ENCODE data around the gene SWI5.
A peak's percentile ranks its signal among the peaks of the same experiment; 100 is the strongest.

Gene SWI5

GRCh38 chr9:128304136-128304970, 28.3 kb downstream of the SWI5 start:
- H3K36me3 ChIP-seq (ENCODE audit: insufficient read depth, low read length): no peaks in the 10 kb centered on the region
- no peaks in the 10 kb centered on the region for H3K9me3 ChIP-seq (ENCODE audit: control insufficient read depth, insufficient read depth, low read length)
- no peaks in the 10 kb centered on the region for H3K4me1 ChIP-seq (ENCODE audit: insufficient read depth, low read length)
- H3K9ac ChIP-seq (ENCODE audit: low read depth, low read length): no peak overlapping the region

- H3K36me3 ChIP-seq (ENCODE audit: insufficient read depth, low read length): peaks cover 4% of the 10 kb centered on the region; the same call in 1 of the 2 replicates
- no peaks in the 10 kb centered on the region for H3K4me1 ChIP-seq (ENCODE audit: insufficient read depth, low read length)
- no peak overlapping the region for H3K9ac ChIP-seq (ENCODE audit: low read depth, low read length)
Measured at GRCh38 chr9:128304971-128305288, 28.9 kb downstream of the SWI5 start.

GRCh38 chr9:128309551-128309950, 33.5 kb downstream of the SWI5 start:
- no peaks in the 10 kb centered on the region for H3K9me3 ChIP-seq (ENCODE audit: control insufficient read depth, insufficient read depth, low read length)
- no peak overlapping the region for H3K9ac ChIP-seq (ENCODE audit: low read depth, low read length)
- H3K36me3 ChIP-seq (ENCODE audit: insufficient read depth, low read length): peaks cover 5% of the 10 kb centered on the region; the same call in 1 of the 2 replicates
- H3K4me1 ChIP-seq (ENCODE audit: insufficient read depth, low read length): no peaks in the 10 kb centered on the region

More at GRCh38 chr9:128304971-128305288, 28.9 kb downstream of the SWI5 start:
- no peaks in the 10 kb centered on the region for H3K9me3 ChIP-seq (ENCODE audit: control insufficient read depth, insufficient read depth, low read length)

GRCh38 chr9:128310461-128310860, 34.4 kb downstream of the SWI5 start:
- H3K4me1 ChIP-seq (ENCODE audit: insufficient read depth, low read length): no peaks in the 10 kb centered on the region
- H3K9me3 ChIP-seq (ENCODE audit: control insufficient read depth, insufficient read depth, low read length): no peaks in the 10 kb centered on the region
- peaks cover 5% of the 10 kb centered on the region; the same call in 1 of the 2 replicates for H3K36me3 ChIP-seq (ENCODE audit: insufficient read depth, low read length)
- no peak overlapping the region for H3K9ac ChIP-seq (ENCODE audit: low read depth, low read length)

- no peaks in the 10 kb centered on the region for H3K4me1 ChIP-seq (ENCODE audit: insufficient read depth, low read length)
- H3K36me3 ChIP-seq (ENCODE audit: insufficient read depth, low read length): peaks cover 9% of the 10 kb centered on the region; the same call in 1 of the 2 replicates
- no peaks in the 10 kb centered on the region for H3K9me3 ChIP-seq (ENCODE audit: control insufficient read depth, insufficient read depth, low read length)
- H3K9ac ChIP-seq (ENCODE audit: low read depth, low read length): no peak overlapping the region
Measured at GRCh38 chr9:128314697-128315096, 38.6 kb downstream of the SWI5 start.

GRCh38 chr9:128316421-128316820, 40.3 kb downstream of the SWI5 start:
- H3K4me1 ChIP-seq (ENCODE audit: insufficient read depth, low read length): no peaks in the 10 kb centered on the region
- H3K9ac ChIP-seq (ENCODE audit: low read depth, low read length): no peak overlapping the region
- peaks cover 5% of the 10 kb centered on the region; the same call in 1 of the 2 replicates for H3K36me3 ChIP-seq (ENCODE audit: insufficient read depth, low read length)
- H3K9me3 ChIP-seq (ENCODE audit: control insufficient read depth, insufficient read depth, low read length): no peaks in the 10 kb centered on the region

GRCh38 chr9:128317629-128318028, 41.6 kb downstream of the SWI5 start:
- Histone ChIP-seq H3K36me3 (ENCODE audit: insufficient read depth, low read length) (peaks cover 5% of the 10 kb centered on the region; the same call in 1 of the 2 replicates), H3K9me3 (ENCODE audit: control insufficient read depth, insufficient read depth, low read length) (no peaks in the 10 kb centered on the region), H3K9ac (ENCODE audit: low read depth, low read length) (no peak overlapping the region), H3K4me1 (ENCODE audit: insufficient read depth, low read length) (no peaks in the 10 kb centered on the region)

GRCh38 chr9:128321343-128321742, 45.3 kb downstream of the SWI5 start:
- peaks cover 6% of the 10 kb centered on the region; the same call in 1 of the 2 replicates for H3K4me1 ChIP-seq (ENCODE audit: insufficient read depth, low read length)
- H3K9ac ChIP-seq (ENCODE audit: low read depth, low read length): no peak overlapping the region
- peaks cover 8% of the 10 kb centered on the region; the same call in 1 of the 2 replicates for H3K36me3 ChIP-seq (ENCODE audit: insufficient read depth, low read length)
- no peaks in the 10 kb centered on the region for H3K9me3 ChIP-seq (ENCODE audit: control insufficient read depth, insufficient read depth, low read length)

- Histone ChIP-seq H3K9me3 (ENCODE audit: control insufficient read depth, insufficient read depth, low read length) (no peaks in the 10 kb centered on the region), H3K4me1 (ENCODE audit: insufficient read depth, low read length) (peaks cover 6% of the 10 kb centered on the region; the same call in 1 of the 2 replicates), H3K36me3 (ENCODE audit: insufficient read depth, low read length) (peaks cover 8% of the 10 kb centered on the region; the same call in 1 of the 2 replicates), H3K9ac (ENCODE audit: low read depth, low read length) (peak overlapping the region; percentile 94)
Measured at GRCh38 chr9:128321879-128322403, 45.9 kb downstream of the SWI5 start.

GRCh38 chr9:128322404-128323211, 46.5 kb downstream of the SWI5 start, which contains the start of the genes COQ4 and TRUB2:
TSS of gene COQ4 (plus strand) at chr9:128322839. CDS start at chr9:128322859, 20 bp downstream.
TSS of gene TRUB2 (minus strand) at chr9:128322447. CDS start at chr9:128322408, 39 bp downstream.
- H3K9ac ChIP-seq (ENCODE audit: low read depth, low read length): peak within 1 kb of the TSS; percentile 94
- 0 out of 2 replicates have a peak, but pooled peaks cover 4% of the 10 kb centered on the region for H3K36me3 ChIP-seq (ENCODE audit: insufficient read depth, low read length)
- no peaks in the 10 kb centered on the region for H3K9me3 ChIP-seq (ENCODE audit: control insufficient read depth, insufficient read depth, low read length)
- peaks cover 6% of the 10 kb centered on the region; the same call in 1 of the 2 replicates for H3K4me1 ChIP-seq (ENCODE audit: insufficient read depth, low read length)

GRCh38 chr9:128323212-128323730, 47.2 kb downstream of the SWI5 start:
- H3K9me3 ChIP-seq (ENCODE audit: control insufficient read depth, insufficient read depth, low read length): no peaks in the 10 kb centered on the region
- peaks cover 6% of the 10 kb centered on the region; the same call in 1 of the 2 replicates for H3K4me1 ChIP-seq (ENCODE audit: insufficient read depth, low read length)
- H3K36me3 ChIP-seq (ENCODE audit: insufficient read depth, low read length): 0 out of 2 replicates have a peak, but pooled peaks cover 4% of the 10 kb centered on the region
- H3K9ac ChIP-seq (ENCODE audit: low read depth, low read length): peak overlapping the region; percentile 94

GRCh38 chr9:128323791-128324190, 47.7 kb downstream of the SWI5 start:
- Histone ChIP-seq H3K9ac (ENCODE audit: low read depth, low read length) (peak overlapping the region; percentile 94; the same call in 1 of the 2 replicates), H3K9me3 (ENCODE audit: control insufficient read depth, insufficient read depth, low read length) (no peaks in the 10 kb centered on the region), H3K36me3 (ENCODE audit: insufficient read depth, low read length) (0 out of 2 replicates have a peak, but pooled peaks cover 4% of the 10 kb centered on the region), H3K4me1 (ENCODE audit: insufficient read depth, low read length) (peaks cover 6% of the 10 kb centered on the region; the same call in 1 of the 2 replicates)

- H3K9ac ChIP-seq (ENCODE audit: low read depth, low read length): no peak overlapping the region
- no peaks in the 10 kb centered on the region for H3K9me3 ChIP-seq (ENCODE audit: control insufficient read depth, insufficient read depth, low read length)
- H3K36me3 ChIP-seq (ENCODE audit: insufficient read depth, low read length): 0 out of 2 replicates have a peak, but pooled peaks cover 4% of the 10 kb centered on the region
- H3K4me1 ChIP-seq (ENCODE audit: insufficient read depth, low read length): peaks cover 6% of the 10 kb centered on the region; the same call in 1 of the 2 replicates
Measured at GRCh38 chr9:128324401-128324800, 48.3 kb downstream of the SWI5 start.

- H3K9me3 ChIP-seq (ENCODE audit: control insufficient read depth, insufficient read depth, low read length): no peaks in the 10 kb centered on the region
- 0 out of 2 replicates have a peak, but pooled peaks cover 4% of the 10 kb centered on the region for H3K36me3 ChIP-seq (ENCODE audit: insufficient read depth, low read length)
- peaks cover 6% of the 10 kb centered on the region; the same call in 1 of the 2 replicates for H3K4me1 ChIP-seq (ENCODE audit: insufficient read depth, low read length)
- no peak overlapping the region for H3K9ac ChIP-seq (ENCODE audit: low read depth, low read length)
Measured at GRCh38 chr9:128325629-128326028, 49.6 kb downstream of the SWI5 start.
